ENCODE data around the gene PC.
"Not testable (repeated sequence)": the region's sequence is repeated elsewhere in the genome, so short reads cannot be mapped to it uniquely, and the experiment has no call there.

PC gene

GRCh38 chr11:66800720-66801428, 157.3 kb downstream of the PC start:
- no peak overlapping the region for H3K4me3 ChIP-seq (ENCODE audit: low read depth, low read length)

- H3K4me3 ChIP-seq (ENCODE audit: low read depth, low read length), result not testable (repeated sequence)
Measured at GRCh38 chr11:66799815-66800214, 158.4 kb downstream of the PC start.
